Activated CD4-positive, alpha-beta T cell treated with anti-CD3 and anti-CD28 coated beads, Interleukin-2, amount 50 U/mL, for 4 hours (primary cell): Measurements from ENCODE around the gene PIKFYVE.
"Not testable (repeated sequence)": the region's sequence is repeated elsewhere in the genome, so short reads cannot be mapped to it uniquely, and the experiment has no call there.

Experiments
- DNase-seq, 2 experiments: peaks; one replicate each; pipeline ENCODE4 v3.0.0-alpha.2; 2020

Gene PIKFYVE

DNA sequence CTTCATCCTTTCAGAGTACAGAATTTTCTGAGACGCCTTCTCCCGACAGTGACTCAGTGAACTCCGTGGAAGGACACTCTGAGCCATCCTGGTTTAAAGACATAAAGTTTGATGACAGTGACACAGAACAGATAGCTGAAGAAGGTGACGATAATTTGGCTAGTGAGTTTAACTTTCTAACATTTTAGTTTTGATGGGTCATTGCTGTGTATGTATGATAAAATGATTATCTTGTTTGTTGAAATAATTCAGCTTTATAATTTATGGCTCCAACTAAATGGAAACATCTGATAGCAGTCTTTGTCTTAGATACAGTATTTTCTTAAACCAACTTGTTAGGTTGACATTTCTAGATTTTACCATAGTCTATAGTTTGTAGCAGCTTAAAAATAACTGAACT is 38.1 kb downstream of the PIKFYVE start:
- no peak for DNase-seq

DNA sequence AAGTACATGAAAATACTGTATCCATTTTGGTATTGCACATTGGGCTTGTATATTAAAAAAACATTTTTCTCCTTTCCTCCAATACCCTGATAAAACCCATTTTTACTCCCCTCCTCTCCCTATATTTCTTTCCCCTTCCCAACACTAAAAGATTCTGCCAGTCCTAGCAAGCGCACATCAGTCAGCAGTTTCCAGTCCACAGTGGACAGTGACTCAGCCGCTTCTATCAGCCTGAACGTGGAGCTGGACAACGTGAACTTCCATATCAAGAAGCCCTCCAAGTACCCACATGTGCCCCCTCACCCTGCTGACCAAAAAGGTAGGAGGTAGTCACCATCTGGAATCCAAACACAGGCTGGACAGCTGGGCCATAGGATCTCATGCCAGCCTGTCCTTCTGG is 38.6 kb downstream of the PIKFYVE start:
- DNase-seq: no peak

- DNase-seq: no peak
Measured at GRCh38 chr2:208306291-208306690, 40.2 kb downstream of the PIKFYVE start.

- no peak for DNase-seq
Measured at GRCh38 chr2:208311321-208311720, 45.3 kb downstream of the PIKFYVE start.

DNA sequence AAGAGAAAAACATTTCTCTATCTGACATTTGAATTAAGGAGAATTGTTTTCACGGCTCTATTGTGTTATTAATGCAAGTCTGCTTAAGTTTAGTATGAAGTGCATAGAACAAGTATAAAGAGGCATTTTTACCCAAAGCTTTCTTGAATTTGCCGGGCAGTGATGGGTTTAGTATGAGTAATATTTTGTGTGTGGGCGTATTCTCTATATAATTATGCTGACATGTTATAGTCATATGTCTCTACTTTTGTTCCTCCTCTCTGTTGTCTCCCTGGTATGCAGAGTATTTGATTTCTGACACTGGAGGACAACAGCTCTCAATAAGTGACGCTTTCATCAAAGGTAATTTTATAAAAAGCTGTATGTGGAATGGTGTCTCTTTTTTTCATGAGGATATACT is 45.9 kb downstream of the PIKFYVE start:
- DNase-seq: no peak

GRCh38 chr2:208315081-208315788 is 49.2 kb downstream of the PIKFYVE start:
- DNase-seq: no peak

DNA sequence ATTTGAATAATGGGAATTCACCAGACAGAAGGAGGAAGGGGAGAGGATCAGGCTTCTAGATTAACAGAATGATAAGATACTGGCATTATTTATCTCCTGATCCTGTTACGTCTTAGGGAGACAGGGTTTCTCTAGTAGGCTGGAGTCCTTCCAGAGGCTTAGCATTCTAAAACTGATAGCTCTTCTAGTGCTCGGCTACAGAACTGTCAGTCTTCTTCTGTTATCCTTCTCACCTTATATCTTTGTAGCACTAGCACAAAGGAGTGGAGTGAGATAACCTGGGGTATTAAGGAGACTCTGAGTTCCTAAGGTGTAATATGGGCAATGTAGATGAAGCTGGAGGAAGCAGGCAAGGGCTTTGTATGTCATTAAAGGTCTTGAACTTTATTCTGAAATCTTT is 52.1 kb downstream of the PIKFYVE start:
- no peak for DNase-seq

- no peak for DNase-seq
Measured at GRCh38 chr2:208319391-208319790, 53.3 kb downstream of the PIKFYVE start.

- DNase-seq: no peak
Measured at GRCh38 chr2:208320686-208321085, 54.6 kb downstream of the PIKFYVE start.

DNA sequence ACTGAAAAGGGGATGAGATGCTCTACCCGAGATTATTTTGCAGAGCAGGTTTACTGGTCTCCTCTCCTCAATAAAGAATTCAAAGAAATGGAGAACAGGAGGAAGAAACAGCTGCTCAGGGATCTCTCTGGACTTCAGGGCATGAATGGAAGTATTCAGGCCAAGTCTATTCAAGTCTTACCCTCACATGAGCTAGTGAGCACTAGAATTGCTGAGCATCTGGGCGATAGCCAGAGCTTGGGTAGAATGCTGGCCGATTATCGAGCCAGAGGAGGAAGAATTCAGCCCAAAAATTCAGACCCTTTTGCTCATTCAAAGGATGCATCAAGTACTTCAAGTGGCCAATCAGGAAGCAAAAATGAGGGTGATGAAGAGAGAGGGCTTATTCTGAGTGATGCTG is 60.0 kb downstream of the PIKFYVE start:
- DNase-seq: no peak

- no peak for DNase-seq
Measured at GRCh38 chr2:208329485-208329884, 63.4 kb downstream of the PIKFYVE start.

DNA sequence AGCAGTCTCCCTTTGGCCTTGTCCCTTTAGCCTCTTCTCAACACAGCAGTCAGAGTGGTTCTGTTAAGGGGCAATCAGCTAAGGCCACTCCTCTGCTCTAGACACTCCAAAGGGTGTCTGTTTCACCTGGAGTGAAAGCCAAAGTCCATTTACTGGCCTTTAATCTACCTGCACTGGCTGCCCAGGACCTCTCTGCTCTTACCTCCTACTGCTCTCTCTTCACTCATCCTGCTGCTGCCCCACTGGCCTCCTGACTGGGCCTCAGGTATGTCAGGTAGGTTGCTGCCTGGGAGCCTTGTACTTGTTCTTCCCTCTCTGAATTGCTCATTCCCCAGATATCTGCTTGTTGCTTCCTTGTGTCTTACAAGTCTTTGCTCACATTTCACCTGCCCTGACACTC is 68.2 kb downstream of the PIKFYVE start:
- DNase-seq: no peak

- DNase-seq: no peak
Measured at GRCh38 chr2:208346756-208347155, 80.7 kb downstream of the PIKFYVE start.

DNA sequence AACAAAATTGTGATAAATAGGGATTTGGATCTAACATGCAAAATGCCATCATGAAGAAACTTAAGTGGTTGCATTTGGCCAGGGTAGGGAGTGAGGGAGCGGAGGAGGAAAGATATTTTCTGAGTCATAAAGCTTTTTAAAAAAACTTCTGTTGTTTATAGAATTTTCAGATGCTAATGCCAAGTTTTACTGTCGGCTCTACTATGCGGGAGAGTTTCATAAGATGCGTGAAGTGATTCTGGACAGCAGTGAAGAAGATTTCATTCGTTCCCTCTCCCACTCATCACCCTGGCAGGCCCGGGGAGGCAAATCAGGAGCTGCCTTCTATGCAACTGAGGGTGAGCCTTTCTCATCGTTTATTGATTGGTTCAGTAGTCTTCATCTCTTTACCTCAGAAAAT is 84.6 kb downstream of the PIKFYVE start:
- no peak for DNase-seq

GRCh38 chr2:208352644-208353567 is 86.9 kb downstream of the PIKFYVE start:
- DNase-seq: no peak

DNA sequence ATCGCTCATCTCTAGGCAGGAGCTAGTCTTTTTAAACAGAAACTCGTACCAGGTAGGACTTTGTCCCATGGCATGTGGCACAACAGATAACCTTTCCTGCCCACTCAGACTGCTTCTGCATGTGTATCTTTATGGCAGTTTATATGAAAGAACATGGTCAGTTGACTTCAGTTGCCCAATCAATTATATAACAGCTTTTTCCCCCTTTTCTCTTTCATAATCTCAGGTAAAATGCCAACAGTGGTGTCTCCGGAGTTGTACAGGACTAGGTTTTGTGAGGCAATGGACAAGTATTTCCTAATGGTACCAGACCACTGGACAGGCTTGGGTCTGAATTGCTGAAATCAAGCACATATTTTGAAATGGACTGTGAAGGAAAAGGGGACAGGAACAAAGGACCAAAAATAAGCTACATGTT is 88.9 kb downstream of the PIKFYVE start:
- no peak for DNase-seq

GRCh38 chr2:208356420-208356819 is 90.4 kb downstream of the PIKFYVE start:
- not testable (repeated sequence) for DNase-seq

GRCh38 chr2:208356846-208357574 is 91.0 kb downstream of the PIKFYVE start:
- DNase-seq: no peak

DNA sequence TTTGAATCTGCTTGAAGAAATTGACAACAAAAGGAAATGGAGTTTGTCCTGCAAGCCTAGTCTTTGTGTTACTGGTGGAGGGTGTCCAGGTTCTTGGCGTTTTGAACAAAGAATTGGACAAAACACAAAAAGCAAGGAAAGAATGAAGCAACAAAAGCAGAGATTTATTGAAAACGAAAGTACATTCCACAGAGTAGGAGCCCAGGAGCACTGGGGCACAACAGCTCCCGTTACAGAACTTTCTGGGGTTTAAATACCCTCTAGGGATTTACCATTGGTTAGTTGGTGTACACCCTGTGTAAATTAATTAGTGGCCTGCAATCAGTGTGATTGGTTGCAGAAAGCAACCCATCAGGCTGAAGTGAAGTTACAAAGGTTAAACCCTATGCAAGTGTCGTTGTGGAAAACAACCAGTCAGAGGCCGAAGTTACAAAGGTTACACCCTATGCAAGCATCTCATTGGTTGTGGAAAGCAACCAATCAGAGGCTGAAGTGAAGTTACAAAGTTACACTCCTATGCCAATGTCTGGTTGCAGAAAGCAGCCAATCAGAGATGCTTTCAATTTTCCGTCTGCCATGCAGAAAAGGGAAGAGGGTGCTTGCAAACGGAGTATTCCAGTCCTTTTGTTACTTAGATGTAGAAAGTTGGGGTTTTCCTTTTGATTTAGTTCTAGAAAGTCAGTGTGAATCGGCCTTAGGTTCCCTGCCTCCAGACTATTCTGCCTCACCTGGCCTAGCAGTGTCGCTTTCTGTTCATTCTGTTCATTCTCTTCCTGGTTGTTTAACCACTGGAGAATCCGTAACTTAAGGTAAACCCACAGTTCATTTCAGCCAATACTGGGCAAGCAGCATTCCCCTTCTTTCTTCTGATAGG is 92.9 kb downstream of the PIKFYVE start:
- no peak for DNase-seq

DNA sequence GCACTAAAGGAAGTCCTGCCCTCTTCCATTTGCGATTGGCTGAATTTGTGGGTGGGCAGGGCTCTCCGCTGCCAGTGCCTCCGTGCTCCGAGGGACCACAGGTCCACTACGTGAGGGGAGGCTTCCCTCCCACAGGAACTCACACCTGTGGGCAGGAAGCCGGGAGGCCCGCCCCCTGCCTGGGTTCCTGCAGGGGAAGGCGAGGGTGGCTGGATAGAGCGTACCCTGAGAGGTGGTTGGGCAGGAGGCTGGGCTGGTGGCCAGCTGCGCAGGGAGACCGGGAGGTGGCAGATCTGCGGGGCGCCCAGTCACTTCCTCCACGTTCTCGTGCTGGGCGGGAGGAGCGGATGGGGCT is 93.6 kb downstream of the PIKFYVE start:
- DNase-seq: no peak

- DNase-seq: no peak
Measured at GRCh38 chr2:208360259-208361076, 94.4 kb downstream of the PIKFYVE start.

DNA sequence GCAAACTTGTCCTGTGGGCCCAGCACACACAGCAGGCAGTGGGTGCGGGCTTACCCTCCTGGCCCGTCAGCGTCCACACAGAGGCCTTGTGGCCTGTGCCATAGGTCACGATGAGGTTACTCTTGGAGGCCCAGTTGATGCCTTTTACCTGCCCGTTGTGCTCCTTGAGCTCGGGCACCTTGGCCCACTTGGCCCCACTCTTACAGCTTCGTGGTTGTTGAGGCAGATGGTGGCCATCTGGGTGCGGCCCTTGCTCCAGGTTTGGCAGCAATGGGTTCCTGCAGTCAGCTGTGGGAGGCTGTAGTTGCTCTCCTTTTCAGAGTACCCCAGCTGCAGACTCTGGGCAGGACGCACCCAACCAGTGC is 95.0 kb downstream of the PIKFYVE start:
- no peak for DNase-seq
